ENCODE data around the gene CCDC73.
"Not testable (repeated sequence)": the region's sequence is repeated elsewhere in the genome, so short reads cannot be mapped to it uniquely, and the experiment has no call there.

The CCDC73 gene

GRCh38 chr11:32641361-32641760, 153.1 kb downstream of the CCDC73 start:
- Histone ChIP-seq H3K27ac (ENCODE audit: low read length) (no peak overlapping the region), H3K27me3 (ENCODE audit: control insufficient read depth in 1 of 2, insufficient read depth in 2 of 2, low read length in 2 of 2) (no peaks in the 10 kb centered on the region), H3K36me3 (ENCODE audit: control insufficient read depth in 2 of 2, insufficient read depth in 2 of 2, low read length in 2 of 2) (no peaks in the 10 kb centered on the region), H3K9ac (ENCODE audit: low read length in 2 of 2) (no peak overlapping the region), H3K4me1 (ENCODE audit: control insufficient read depth, insufficient read depth, low read length) (no peaks in the 10 kb centered on the region), H3K4me3 (ENCODE audit: low read length in 2 of 2) (no peak overlapping the region), H3K9me3 (ENCODE audit: control insufficient read depth in 2 of 2, low read length in 2 of 2) (no peaks in the 10 kb centered on the region)

- Histone ChIP-seq H3K27me3 (ENCODE audit: control insufficient read depth in 1 of 2, insufficient read depth in 2 of 2, low read length in 2 of 2) (no peaks in the 10 kb centered on the region), H3K36me3 (ENCODE audit: control insufficient read depth in 2 of 2, insufficient read depth in 2 of 2, low read length in 2 of 2) (no peaks in the 10 kb centered on the region), H3K4me3 (ENCODE audit: low read length in 2 of 2) (no peak overlapping the region), H3K9ac (ENCODE audit: low read length in 2 of 2) (no peak overlapping the region), H3K27ac (ENCODE audit: low read length) (no peak overlapping the region), H3K4me1 (ENCODE audit: control insufficient read depth, insufficient read depth, low read length) (no peaks in the 10 kb centered on the region), H3K9me3 (ENCODE audit: control insufficient read depth in 2 of 2, low read length in 2 of 2) (no peaks in the 10 kb centered on the region)
Measured at GRCh38 chr11:32635819-32636218, 158.6 kb downstream of the CCDC73 start.

DNA sequence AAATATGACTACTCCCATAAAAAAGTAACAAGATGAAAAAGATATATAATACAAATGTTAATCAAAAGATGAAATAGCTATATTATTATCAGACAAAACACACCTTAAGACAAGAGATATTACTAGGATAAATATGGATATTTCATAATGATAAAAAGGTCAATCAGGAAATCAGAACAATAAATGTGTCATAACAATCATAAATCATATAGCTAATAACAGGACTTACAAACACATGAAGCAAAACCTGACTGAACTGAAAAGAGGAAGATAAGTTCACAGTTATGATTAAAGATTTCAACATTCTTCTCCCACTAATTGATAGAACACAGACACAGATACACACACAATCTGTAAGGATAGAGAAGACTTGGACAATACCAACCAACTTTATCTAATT, 163.6 kb downstream of the CCDC73 start:
- Histone ChIP-seq H3K36me3 (ENCODE audit: control insufficient read depth in 2 of 2, insufficient read depth in 2 of 2, low read length in 2 of 2) (no peaks in the 10 kb centered on the region), H3K4me1 (ENCODE audit: control insufficient read depth, insufficient read depth, low read length) (no peaks in the 10 kb centered on the region), H3K27me3 (ENCODE audit: control insufficient read depth in 1 of 2, insufficient read depth in 2 of 2, low read length in 2 of 2) (no peaks in the 10 kb centered on the region), H3K4me3 (ENCODE audit: low read length in 2 of 2) (no peak overlapping the region), H3K27ac (ENCODE audit: low read length) (no peak overlapping the region), H3K9me3 (ENCODE audit: control insufficient read depth in 2 of 2, low read length in 2 of 2) (no peaks in the 10 kb centered on the region), H3K9ac (ENCODE audit: low read length in 2 of 2) (no peak overlapping the region)

GRCh38 chr11:32616903-32617302, 177.6 kb downstream of the CCDC73 start:
- peaks cover 0 to 3% of the 10 kb centered on the region in 2 donors for H3K9me3 ChIP-seq (ENCODE audit: control insufficient read depth in 2 of 2, low read length in 2 of 2)
- no peaks in the 10 kb centered on the region for H3K36me3 ChIP-seq (ENCODE audit: control insufficient read depth in 2 of 2, insufficient read depth in 2 of 2, low read length in 2 of 2)
- H3K27ac ChIP-seq (ENCODE audit: low read length) = no peak overlapping the region
- H3K4me3 ChIP-seq (ENCODE audit: low read length in 2 of 2) = no peak overlapping the region
- no peaks in the 10 kb centered on the region for H3K4me1 ChIP-seq (ENCODE audit: control insufficient read depth, insufficient read depth, low read length)
- H3K27me3 ChIP-seq (ENCODE audit: control insufficient read depth in 1 of 2, insufficient read depth in 2 of 2, low read length in 2 of 2) = peaks cover 0 to 3% of the 10 kb centered on the region in 2 donors
- no peak overlapping the region for H3K9ac ChIP-seq (ENCODE audit: low read length in 2 of 2)

DNA sequence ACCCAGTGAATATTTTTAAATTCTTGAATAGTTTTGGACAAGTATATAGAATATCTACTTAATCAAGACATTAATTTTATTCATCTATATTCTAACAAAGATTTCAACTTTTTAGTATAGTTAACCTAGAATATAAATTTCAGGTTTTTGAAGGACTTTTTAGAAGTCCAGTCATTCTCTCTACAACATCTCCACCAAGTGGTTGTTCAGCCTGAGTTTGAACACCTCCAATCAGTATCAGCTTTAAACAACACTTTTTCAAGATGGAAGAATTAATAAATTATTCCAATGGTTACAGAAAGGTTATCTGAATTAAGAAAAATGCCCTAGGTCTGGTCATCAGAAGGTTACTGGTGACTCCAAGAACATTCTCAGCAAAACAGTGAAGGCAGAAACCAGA, 179.0 kb downstream of the CCDC73 start:
- H3K4me1 ChIP-seq (ENCODE audit: control insufficient read depth, insufficient read depth, low read length) = no peaks in the 10 kb centered on the region
- H3K4me3 ChIP-seq (ENCODE audit: low read length in 2 of 2) = no peak overlapping the region
- no peak overlapping the region for H3K9ac ChIP-seq (ENCODE audit: low read length in 2 of 2)
- no peaks in the 10 kb centered on the region for H3K36me3 ChIP-seq (ENCODE audit: control insufficient read depth in 2 of 2, insufficient read depth in 2 of 2, low read length in 2 of 2)
- H3K27ac ChIP-seq (ENCODE audit: low read length) = no peak overlapping the region
- peaks cover 0 to 3% of the 10 kb centered on the region in 2 donors for H3K9me3 ChIP-seq (ENCODE audit: control insufficient read depth in 2 of 2, low read length in 2 of 2)
- peaks cover 0 to 3% of the 10 kb centered on the region in 2 donors for H3K27me3 ChIP-seq (ENCODE audit: control insufficient read depth in 1 of 2, insufficient read depth in 2 of 2, low read length in 2 of 2)

DNA sequence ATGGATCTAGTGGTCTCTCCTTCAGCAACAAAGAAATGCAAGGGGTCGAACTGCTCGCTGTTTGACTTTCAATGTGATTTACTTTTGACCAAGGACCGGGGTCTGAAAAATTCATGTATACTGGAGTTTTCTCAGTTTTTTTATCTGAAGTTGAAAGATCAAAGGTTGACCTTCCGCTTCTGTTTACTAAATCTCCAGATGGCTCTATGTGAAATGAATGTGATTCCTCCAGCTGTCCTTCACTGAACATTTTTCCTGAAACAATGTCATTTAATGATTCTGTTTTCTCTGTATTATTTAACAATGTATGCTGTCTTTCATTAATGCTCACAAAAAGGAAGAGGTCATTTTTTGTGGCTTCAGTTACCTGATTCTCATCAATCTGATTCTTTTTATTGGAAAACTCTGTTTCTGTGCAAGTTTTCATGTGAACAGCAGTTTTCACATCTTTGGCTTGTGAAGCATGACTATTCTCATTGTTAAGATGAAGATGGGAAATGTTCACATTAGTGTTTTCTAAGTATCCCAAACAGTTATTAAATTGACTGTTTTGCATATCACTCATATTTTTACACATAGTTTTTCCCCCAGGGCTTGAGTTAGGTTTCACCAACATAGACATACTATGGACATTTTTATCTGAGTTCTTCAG, 180.8 kb downstream of the CCDC73 start:
- Histone ChIP-seq H3K27ac (ENCODE audit: low read length) (no peak overlapping the region), H3K36me3 (ENCODE audit: control insufficient read depth in 2 of 2, insufficient read depth in 2 of 2, low read length in 2 of 2) (no peaks in the 10 kb centered on the region), H3K27me3 (ENCODE audit: control insufficient read depth in 1 of 2, insufficient read depth in 2 of 2, low read length in 2 of 2) (no peaks in the 10 kb centered on the region), H3K4me1 (ENCODE audit: control insufficient read depth, insufficient read depth, low read length) (no peaks in the 10 kb centered on the region), H3K9ac (ENCODE audit: low read length in 2 of 2) (no peak overlapping the region), H3K4me3 (ENCODE audit: low read length in 2 of 2) (no peak overlapping the region), H3K9me3 (ENCODE audit: control insufficient read depth in 2 of 2, low read length in 2 of 2) (no peaks in the 10 kb centered on the region)

- H3K36me3 ChIP-seq (ENCODE audit: control insufficient read depth in 2 of 2, insufficient read depth in 2 of 2, low read length in 2 of 2) = no peaks in the 10 kb centered on the region
- H3K27ac ChIP-seq (ENCODE audit: low read length) = no peak overlapping the region
- no peaks in the 10 kb centered on the region for H3K4me1 ChIP-seq (ENCODE audit: control insufficient read depth, insufficient read depth, low read length)
- no peaks in the 10 kb centered on the region for H3K9me3 ChIP-seq (ENCODE audit: control insufficient read depth in 2 of 2, low read length in 2 of 2)
- no peak overlapping the region for H3K9ac ChIP-seq (ENCODE audit: low read length in 2 of 2)
- H3K27me3 ChIP-seq (ENCODE audit: control insufficient read depth in 1 of 2, insufficient read depth in 2 of 2, low read length in 2 of 2) = no peaks in the 10 kb centered on the region
- H3K4me3 ChIP-seq (ENCODE audit: low read length in 2 of 2) = no peak overlapping the region
Measured at GRCh38 chr11:32610797-32611352, 183.6 kb downstream of the CCDC73 start.

GRCh38 chr11:32608826-32609225, 185.6 kb downstream of the CCDC73 start:
- H3K9ac ChIP-seq (ENCODE audit: low read length in 2 of 2); H3K4me3 ChIP-seq (ENCODE audit: low read length in 2 of 2); H3K4me1 ChIP-seq (ENCODE audit: control insufficient read depth, insufficient read depth, low read length); H3K36me3 ChIP-seq (ENCODE audit: control insufficient read depth in 2 of 2, insufficient read depth in 2 of 2, low read length in 2 of 2); H3K9me3 ChIP-seq (ENCODE audit: control insufficient read depth in 2 of 2, low read length in 2 of 2); H3K27ac ChIP-seq (ENCODE audit: low read length); H3K27me3 ChIP-seq (ENCODE audit: control insufficient read depth in 1 of 2, insufficient read depth in 2 of 2, low read length in 2 of 2): not testable (repeated sequence)

GRCh38 chr11:32606220-32606619, 188.2 kb downstream of the CCDC73 start:
- Histone ChIP-seq H3K27ac (ENCODE audit: low read length) (no peak overlapping the region), H3K9ac (ENCODE audit: low read length in 2 of 2) (no peak overlapping the region), H3K4me1 (ENCODE audit: control insufficient read depth, insufficient read depth, low read length) (no peaks in the 10 kb centered on the region), H3K27me3 (ENCODE audit: control insufficient read depth in 1 of 2, insufficient read depth in 2 of 2, low read length in 2 of 2) (no peaks in the 10 kb centered on the region), H3K9me3 (ENCODE audit: control insufficient read depth in 2 of 2, low read length in 2 of 2) (no peaks in the 10 kb centered on the region), H3K36me3 (ENCODE audit: control insufficient read depth in 2 of 2, insufficient read depth in 2 of 2, low read length in 2 of 2) (peaks cover 0 to 6% of the 10 kb centered on the region in 2 donors), H3K4me3 (ENCODE audit: low read length in 2 of 2) (no peak overlapping the region)

- no peak overlapping the region for H3K27ac ChIP-seq (ENCODE audit: low read length)
Measured at GRCh38 chr11:32602657-32603415, 191.6 kb downstream of the CCDC73 start.

GRCh38 chr11:32597921-32598320, 196.5 kb downstream of the CCDC73 start:
- Histone ChIP-seq H3K9me3 (ENCODE audit: control insufficient read depth in 2 of 2, low read length in 2 of 2) (no peaks in the 10 kb centered on the region), H3K36me3 (ENCODE audit: control insufficient read depth in 2 of 2, insufficient read depth in 2 of 2, low read length in 2 of 2) (peaks cover 25% of the 10 kb centered on the region in 2 donors), H3K4me3 (ENCODE audit: low read length in 2 of 2) (no peak overlapping the region), H3K4me1 (ENCODE audit: control insufficient read depth, insufficient read depth, low read length) (no peaks in the 10 kb centered on the region), H3K27me3 (ENCODE audit: control insufficient read depth in 1 of 2, insufficient read depth in 2 of 2, low read length in 2 of 2) (no peaks in the 10 kb centered on the region), H3K27ac (ENCODE audit: low read length) (no peak overlapping the region), H3K9ac (ENCODE audit: low read length in 2 of 2) (no peak overlapping the region)

More at GRCh38 chr11:32602657-32603415, 191.6 kb downstream of the CCDC73 start:
- Histone ChIP-seq H3K36me3 (ENCODE audit: control insufficient read depth in 2 of 2, insufficient read depth in 2 of 2, low read length in 2 of 2) (peaks cover 5 to 11% of the 10 kb centered on the region in 2 donors), H3K9ac (ENCODE audit: low read length in 2 of 2) (no peak overlapping the region), H3K27me3 (ENCODE audit: control insufficient read depth in 1 of 2, insufficient read depth in 2 of 2, low read length in 2 of 2) (no peaks in the 10 kb centered on the region), H3K9me3 (ENCODE audit: control insufficient read depth in 2 of 2, low read length in 2 of 2) (no peaks in the 10 kb centered on the region), H3K4me3 (ENCODE audit: low read length in 2 of 2) (no peak overlapping the region), H3K4me1 (ENCODE audit: control insufficient read depth, insufficient read depth, low read length) (no peaks in the 10 kb centered on the region)

All from stomach smooth muscle (tissue), 2 donors.